Superior temporal gyrus (tissue), 1 donor: ENCODE measurements around the gene GAB1.
A peak's percentile ranks its signal among the peaks of the same experiment; 100 is the strongest.

Experiments
- DNase-seq: peaks from one replicate; pipeline ENCODE4 v3.0.0-alpha.2; 2016; ENCODE audit errors: extremely low spot score

The GAB1 gene

DNA sequence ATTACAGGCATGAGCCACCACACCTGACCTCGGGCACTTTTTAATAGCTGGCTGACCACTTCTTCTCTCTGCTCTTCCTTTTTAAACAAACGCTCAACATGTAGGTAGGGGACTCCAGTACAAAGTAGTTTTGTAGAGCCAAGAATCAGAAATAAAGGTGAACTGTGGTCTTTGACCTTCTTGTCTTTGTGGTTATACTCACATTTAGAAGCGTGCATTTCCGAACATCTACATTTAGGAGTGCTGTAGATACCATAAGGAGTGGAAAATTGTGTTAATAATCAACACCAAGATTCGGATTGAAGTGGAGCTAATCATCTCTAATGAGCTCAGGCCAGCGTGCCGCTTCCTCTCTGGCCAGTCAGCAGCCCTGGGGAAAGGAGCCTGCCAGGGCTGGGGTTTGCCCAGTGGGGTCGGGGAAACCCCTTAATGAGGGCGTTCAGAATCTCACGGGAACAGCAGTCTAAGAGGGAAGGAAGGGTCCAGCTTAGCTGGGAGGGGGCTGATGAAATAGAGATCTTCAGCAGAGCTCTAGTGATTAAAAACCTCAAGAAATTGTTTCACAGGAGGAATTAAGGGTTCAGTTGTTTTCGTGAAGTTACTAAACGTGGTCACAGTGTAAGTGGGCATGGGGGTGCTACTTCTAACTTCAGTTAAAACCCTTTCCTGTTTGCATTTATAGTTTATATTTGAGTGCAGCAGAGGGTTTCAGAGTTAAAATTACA, 81.2 kb downstream of the GAB1 start:
- no peak for DNase-seq

DNA sequence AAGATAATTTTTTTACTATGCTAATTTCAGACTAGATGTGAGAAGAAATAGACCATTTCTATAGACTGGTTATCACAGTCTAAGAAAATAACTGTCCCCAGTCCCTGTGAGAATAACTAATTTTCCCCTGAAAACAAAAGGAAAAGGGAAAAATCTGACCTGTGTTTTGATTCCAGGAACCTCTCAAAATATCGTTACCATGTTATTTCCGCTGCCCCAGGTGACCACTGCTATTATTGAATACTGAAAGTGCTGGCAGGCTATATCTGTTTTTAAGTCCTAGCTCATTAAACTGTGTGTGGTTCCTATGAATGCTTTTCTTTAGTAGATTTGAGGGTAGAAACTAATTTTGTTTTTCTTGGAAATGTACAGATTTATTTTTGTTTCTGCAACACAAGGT, 83.6 kb downstream of the GAB1 start:
- DNase-seq: no peak

DNA sequence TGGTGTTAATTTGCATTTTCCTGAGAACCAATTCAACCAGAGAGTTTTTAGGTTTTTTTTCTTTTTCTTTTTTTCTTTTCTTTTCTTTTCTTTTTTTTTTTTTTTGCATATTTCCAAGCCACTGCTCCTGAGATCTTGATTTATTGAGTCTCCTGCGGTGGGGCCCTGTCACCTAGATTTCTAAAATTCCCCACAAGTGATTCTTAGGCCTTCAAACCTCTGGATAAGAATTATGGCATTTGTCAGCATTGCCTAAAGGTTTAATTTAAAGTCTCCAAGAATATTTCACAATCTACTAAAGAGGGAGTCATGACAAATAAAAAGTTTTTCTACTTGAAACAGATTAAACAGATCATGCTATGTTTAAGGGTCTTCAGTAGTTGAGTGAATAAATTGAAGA, 84.9 kb downstream of the GAB1 start:
- DNase-seq: no peak

DNA sequence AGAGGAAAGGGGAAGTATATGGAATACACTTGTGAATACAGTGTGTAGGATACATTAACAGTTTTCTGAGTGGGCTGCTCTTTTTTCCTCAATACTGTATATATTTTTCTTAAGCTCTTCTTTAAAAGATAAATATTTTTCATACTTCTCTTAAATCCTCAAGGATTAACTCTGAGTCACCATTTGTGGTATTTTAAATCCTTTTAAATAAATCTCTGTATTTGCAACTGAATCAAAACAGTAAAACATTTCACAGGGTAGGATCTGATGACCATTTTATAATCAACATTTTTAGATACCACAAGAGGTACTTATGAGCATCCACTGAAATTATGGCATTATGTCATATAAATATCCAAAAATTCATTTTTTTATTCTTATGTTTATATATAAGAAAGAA, 87.6 kb downstream of the GAB1 start:
- DNase-seq: no peak

DNA sequence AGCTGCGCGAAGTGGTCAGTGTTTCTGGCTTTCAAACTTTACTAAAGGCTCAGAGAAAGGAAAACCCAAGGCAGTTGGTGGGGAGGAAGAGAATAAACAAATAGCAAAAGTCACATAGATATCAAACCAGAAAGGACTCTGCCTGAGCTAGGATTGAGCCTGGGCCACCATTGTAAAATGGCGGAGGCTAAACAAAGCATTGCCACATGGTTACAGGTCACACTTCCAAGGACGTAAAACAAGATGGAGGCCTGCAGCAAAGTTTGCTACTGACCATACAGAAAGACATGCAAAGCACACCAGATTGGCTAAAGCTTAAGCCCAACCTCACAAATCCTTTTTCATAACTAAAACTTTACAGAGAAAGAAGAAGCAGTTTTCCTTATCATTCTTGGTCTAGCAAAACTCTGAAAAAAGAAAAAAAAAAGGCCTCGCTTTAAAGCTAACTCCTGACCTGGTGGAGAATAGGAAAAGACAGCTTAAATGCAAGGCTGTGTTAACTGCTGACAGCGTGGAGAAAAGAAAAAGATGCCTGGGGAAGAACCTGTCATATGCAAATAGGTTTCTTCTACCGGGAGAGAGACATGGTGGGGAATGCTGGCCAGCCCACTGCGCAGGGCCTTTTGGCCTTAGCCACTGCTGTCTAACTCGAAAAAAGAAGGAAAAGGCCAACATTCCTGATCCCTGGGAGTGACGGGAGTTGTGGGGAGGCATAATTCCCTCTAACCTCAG, 95.0 kb downstream of the GAB1 start:
- DNase-seq: no peak

DNA sequence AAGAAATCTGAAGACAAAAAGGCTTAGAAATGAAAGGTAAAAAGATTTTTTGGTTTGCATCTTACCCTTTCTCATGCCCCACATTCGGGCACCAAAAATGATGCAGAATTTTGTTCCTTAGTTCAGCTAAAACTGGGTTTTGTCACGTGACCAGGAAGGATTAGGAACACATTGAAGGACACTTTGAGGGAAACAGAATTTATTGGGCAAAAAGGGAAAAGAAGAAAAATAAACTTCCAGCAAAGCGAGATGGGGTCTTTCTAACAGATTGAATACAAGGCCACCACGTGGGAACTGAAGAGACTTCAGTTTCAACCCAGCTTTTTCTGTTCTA, 95.5 kb downstream of the GAB1 start:
- no peak for DNase-seq

DNA sequence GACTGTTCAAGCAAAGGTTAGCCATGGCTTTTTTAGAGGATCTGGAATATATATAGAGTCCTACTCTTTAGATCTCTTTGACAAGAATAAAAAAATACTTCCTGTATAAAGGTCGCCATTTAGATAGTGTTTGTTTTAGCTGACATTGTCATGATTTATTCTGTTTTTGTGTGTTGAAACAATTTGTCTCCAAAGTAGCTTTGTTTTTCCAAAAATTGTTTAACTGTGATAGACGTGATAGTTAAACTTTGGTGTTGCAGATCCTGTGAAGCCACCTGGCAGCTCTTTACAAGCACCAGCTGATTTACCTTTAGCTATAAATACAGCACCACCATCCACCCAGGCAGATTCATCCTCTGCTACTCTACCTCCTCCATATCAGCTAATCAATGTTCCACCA, 96.6 kb downstream of the GAB1 start:
- DNase-seq: no peak

DNA sequence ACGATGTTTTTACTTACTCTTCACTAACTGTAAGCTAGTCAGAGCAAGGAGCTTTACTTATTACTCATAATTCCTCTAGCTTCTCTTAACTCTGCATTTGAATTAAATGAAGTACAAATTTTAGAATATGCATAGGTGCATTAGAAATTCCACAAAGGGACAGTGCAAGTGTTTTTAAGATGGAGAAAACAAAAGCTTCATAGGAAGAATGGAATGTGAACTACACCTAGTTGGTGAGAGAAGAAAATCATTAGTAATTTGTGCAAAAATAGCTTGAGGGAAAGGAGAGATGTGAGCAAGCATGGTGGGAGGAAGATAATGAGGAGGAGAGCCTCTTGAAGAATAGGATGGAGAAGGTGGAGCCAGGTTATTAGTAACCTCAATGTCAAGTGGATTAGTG, 99.3 kb downstream of the GAB1 start:
- no peak for DNase-seq

DNA sequence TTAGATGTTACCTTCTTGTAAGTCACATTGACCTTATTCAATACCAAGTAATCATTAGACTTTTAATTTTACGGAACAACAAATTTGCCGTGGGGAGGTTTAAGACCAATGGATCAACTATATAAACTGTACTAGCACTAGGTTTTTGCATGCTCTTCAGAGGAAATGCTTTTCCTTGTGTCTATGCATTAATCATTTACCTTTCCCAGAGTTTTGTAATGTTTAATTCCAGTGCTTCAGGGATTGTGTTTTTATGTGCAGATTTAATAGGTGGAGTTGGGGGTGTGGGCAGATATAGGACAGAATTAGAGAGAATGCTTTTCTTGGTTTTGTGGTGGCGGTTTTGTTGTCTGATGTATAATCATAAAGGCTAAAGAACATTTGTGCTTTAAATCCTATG, 100.8 kb downstream of the GAB1 start:
- DNase-seq: no peak

DNA sequence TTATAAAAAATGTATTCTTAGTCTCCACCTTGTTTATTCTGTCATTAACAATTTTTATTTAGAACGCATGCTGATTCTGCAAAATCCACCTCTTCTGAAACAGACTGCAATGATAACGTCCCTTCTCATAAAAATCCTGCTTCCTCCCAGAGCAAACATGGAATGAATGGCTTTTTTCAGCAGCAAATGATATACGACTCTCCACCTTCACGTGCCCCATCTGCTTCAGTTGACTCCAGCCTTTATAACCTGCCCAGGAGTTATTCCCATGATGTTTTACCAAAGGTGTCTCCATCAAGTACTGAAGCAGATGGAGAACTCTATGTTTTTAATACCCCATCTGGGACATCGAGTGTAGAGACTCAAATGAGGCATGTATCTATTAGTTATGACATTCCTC, 101.3 kb downstream of the GAB1 start:
- no peak for DNase-seq

DNA sequence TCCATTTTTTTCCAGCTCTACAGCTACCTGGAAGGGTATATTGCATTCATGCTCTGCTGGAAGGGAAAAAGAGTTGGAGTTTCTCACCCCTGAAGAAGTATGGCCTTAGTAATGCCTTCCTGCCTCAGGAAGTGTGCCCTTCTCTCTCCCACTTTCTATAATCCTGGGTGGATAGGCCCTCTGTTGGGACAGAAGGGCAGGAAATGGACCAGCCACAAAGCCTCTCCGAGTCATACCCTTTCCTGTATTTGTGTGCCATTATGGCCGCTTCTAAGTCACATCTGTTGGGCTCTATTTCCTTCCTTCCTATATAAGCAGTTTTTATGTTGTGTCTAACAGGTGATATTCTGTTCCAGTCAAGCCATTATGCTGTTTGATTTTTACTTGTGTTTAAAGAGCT, 102.0 kb downstream of the GAB1 start:
- DNase-seq: no peak

DNA sequence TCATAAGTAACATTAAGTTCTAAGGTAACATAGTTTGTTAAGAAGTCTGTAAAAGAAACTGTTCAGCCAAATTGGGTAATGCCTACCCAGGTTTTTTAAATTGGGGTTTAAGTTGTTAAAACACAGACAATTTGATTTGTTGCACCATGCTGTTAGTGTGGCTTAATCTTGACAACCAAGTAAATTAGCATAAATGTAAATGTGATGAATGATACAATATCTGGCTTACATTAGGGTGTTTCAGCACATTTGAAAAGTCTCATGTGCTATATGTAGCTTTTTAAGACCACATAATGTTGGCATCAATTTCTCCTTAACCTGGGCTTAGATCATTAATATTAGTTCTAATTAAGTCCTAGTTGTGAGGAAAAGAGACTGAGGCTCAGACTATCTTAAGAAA, 104.4 kb downstream of the GAB1 start:
- no peak for DNase-seq

DNA sequence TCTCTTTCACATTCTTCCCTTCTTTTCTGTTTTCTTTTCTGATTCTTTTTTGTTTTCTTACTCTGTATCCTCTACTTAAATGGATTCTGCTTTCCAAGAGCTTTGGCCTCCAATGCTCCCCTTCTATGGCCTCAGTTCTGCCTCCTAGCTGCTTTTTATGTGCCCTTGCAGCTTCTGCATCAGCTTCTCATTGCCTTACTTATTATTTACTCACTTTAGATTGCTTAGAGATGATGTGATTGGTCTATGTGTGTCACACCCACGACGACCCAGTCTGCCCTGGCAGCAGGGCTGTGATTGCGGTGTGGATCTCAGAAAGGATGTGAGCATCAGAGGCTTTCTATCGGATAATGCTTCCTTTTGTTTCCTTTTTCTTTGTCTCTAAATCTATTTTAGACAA, 105.0 kb downstream of the GAB1 start:
- peak; percentile 79 for DNase-seq

DNA sequence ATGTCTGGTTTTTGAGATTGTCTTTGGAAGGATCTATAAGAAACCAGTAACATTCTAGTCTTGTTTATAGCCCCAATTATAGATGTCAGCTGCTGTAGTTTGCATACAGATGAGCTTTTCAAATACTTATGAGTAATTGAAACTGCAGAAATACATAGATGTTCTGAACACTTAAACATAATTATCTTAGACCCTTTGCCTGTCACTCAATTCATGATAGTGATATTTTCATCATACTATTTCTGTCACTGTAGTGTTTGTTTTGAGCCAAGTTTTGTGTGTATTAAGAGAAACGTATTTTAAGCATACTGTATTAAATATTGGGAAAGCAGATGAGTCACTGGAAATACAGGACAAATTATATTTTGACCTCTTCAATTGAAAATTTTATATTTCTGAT, 107.1 kb downstream of the GAB1 start:
- DNase-seq: no peak

DNA sequence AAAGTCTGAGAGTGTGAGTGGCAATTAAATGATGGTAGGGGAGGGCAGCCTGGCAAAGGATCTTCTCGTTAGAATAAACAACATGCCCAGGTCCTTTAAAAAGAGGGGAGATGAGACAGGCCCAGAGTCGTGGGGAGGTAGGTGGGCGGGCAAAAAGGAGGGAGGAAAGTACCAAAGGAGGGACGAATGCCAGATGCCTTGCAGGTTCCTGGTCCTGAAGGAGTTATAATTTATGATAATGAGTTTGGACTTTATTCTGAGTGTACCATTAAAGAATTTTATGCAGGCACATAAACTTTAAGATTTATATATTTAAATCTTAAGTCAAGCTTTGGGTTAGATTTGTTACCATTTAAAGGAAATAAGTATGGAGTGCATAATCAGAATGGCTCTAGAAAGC, 114.5 kb downstream of the GAB1 start:
- no peak for DNase-seq

DNA sequence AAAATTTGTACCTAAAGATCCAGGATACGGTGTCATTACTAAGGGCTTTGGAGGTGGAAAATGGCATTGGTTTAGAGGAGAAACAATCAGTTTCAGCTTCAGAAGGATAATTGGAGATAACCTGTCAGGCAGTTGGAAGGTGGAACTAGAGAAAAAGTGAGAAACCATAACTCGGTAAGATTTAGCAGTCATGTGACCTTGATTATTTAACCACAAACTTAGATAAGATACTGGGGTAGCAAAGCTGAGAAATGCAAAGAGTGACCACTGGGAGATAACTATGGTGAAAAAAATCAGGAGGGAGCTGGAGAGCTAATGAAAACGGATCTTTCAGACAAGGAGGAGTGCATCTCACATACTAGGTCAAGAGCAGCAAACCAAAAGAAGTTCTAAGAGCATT, 118.5 kb downstream of the GAB1 start:
- no peak for DNase-seq

DNA sequence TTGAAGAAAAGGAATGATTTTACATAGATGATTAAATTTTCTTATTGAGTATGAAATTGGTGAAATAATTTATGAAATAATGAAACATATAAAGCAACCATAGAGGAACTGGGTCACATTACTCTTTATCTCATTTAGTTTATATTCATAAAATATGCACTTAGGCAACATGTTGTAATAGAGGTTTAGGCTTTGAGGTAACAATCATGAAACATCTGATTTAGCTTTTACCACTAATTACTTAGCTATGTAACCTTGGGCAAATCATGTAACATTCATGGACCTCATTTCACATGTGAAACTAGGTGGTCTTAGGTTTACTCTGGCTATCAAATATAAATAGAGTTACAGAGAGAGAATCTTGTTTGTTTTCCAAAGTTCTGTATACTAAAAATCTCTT, 122.3 kb downstream of the GAB1 start:
- DNase-seq: no peak

DNA sequence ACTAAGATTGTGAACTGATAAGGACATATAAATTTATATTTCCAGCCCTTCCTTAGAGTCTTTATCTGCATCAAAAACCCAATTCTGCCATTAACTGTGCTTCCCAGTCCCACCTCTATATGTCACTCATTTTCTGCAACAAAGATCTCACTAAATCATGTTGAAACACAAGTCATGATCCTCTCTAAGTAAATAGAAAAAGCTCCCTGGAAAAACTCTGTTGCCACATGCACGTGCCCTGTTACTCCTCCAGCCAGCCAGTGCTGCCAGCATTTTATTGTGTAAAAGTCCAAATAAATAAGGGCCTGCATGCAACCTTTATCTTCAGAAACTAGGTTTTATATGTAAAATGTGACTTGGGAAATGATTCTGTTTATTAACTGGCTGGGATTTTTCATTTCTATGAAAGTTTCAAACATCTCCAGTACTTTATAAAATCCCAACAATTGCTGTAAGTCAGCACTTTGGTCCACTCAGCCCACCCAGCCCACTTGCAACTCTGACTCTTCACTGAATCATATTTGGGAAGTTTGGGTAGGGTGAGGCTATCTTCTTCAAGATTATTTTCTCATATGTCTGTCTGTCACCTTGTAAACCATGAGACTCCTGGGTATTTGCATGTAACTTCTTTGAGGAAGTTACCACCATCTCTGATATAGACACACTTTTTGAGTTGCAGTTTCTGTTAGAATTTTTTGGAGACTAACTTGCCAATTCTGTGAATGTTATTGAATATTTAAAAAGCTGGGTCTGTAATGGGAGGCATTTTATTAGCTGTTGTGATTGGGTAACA, 136.9 kb downstream of the GAB1 start:
- peak; percentile 16 for DNase-seq

DNA sequence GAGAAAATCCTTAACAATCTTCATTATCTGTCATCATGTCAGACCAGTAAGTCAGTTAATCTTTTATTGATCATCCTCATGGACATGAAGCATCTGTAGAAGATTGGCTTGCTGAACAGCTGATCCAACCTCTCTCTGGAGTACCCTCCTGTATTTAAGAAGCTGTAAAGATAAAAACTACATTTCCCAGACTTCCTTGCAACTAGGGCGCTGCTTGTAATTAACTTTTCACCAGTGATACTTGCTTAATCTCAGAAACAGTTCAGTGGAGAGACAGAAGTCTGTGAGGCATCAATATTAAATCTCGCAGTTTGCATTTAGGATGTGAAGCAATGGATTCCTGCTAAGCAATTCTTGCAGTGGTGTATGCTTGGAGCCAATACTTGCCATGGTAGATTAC, 140.8 kb downstream of the GAB1 start:
- peak; percentile 17 for DNase-seq

DNA sequence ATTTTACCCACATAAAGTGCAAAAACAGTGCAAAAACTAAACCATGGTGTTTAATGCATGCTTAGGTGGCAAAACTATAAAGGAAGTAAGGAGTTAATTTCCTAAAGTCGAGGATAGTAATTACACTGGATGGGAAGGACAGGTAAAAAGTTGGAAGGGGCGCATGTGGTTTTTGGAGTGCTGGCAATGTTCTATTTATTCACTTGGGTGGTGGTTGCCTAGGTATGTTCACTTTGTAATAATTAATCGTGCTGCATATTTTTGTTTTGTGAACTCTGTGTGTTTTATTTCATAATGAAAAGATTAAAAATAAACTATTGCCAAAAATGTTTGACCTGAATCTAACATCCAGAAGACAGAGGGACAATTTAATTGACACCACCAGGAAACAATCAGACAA, 144.7 kb downstream of the GAB1 start:
- peak; percentile 40 for DNase-seq

DNA sequence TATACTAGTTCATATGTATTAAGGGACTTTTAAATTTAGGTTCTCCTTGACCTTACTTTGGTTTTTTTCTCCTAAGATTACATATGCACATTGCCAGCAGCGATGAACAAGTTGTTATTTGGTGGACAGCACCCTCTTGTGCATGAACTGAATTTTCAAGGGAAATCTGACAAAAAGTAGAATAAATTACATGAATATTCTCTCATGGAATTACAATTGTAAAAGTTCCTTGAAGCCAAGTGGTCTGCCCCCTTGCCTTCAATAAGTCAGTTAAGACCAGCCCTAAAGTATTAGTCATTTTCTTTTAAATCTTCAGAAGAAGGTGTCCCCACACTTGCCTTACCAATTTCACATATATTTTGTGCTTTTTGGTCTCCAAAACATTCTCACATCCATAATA, 146.2 kb downstream of the GAB1 start:
- peak; percentile 88 for DNase-seq

DNA sequence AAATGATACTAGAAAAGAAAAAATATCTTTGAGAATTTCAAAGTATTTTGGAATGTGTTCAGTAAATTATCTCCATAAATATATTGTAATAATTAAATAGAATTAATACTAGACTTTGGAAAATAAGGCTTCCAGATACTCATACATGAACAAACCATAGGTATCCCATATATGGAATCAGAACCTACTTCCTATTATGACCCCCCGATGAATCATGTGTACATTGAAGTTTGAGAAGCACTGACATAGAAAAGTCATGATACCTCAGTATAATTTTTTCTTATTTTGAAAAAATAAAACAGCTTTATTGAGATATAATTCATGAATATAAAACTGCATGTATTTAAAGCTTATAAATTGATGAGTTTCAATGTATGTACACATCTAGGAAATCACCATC, 149.6 kb downstream of the GAB1 start:
- no peak for DNase-seq

DNA sequence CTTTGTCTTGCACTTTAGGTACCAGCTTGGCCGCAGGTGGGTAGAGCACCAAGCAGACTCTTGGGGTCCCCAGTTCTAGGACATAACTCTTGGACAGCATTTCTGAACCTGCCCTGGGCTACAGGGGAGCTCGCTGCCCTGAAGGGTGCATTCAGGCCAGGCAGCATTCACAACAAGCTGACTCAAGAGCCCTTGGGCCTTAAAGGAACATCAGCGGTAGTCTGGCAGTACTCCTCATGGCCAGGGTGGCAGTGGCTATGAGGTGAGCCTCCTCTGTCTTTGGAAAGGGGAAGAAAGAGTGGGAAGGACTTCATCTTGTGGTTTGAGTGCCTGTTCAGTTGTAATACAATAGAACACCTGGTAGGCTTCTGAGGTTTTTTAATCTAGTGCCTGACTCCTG, 152.0 kb downstream of the GAB1 start:
- DNase-seq: no peak
